NCI-H82 (cell line): Measurements from ENCODE around the gene FAM209A.
"Not testable (repeated sequence)": the region's sequence is repeated elsewhere in the genome, so short reads cannot be mapped to it uniquely, and the experiment has no call there.

Experiments
- DNase-seq: peaks from one replicate; lab custom pipeline; 2025; lab: John Stamatoyannopoulos, UW

Gene FAM209A

GRCh38 chr20:56540415-56540814 is 15.9 kb downstream of the FAM209A start:
- no peak for DNase-seq

- no peak for DNase-seq
These were observed 18.0 kb downstream of the FAM209A start for GRCh38 chr20:56542489-56543030.

GRCh38 chr20:56551571-56551970 is 27.0 kb downstream of the FAM209A start:
- DNase-seq, result peak; percentile 42

- DNase-seq, result no peak
These were observed 28.5 kb downstream of the FAM209A start for GRCh38 chr20:56552911-56553629.

- peak; percentile 94 for DNase-seq
These were observed 30.3 kb downstream of the FAM209A start for GRCh38 chr20:56554869-56555268.

GRCh38 chr20:56558968-56559367 is 34.4 kb downstream of the FAM209A start:
- DNase-seq, result no peak

GRCh38 chr20:56564526-56564925 is 40.0 kb downstream of the FAM209A start:
- not testable (repeated sequence) for DNase-seq

- DNase-seq, result no peak
These were observed 41.0 kb downstream of the FAM209A start for GRCh38 chr20:56565511-56565910.

GRCh38 chr20:56566621-56567020 is 42.1 kb downstream of the FAM209A start:
- DNase-seq, result peak; percentile 86

- no peak for DNase-seq
These were observed 46.3 kb downstream of the FAM209A start for GRCh38 chr20:56570832-56571231.

GRCh38 chr20:56572172-56572571 is 47.6 kb downstream of the FAM209A start:
- no peak for DNase-seq

- DNase-seq, result peak; percentile 85
These were observed 49.4 kb downstream of the FAM209A start for GRCh38 chr20:56573986-56574385.

- no peak for DNase-seq
These were observed 50.1 kb downstream of the FAM209A start for GRCh38 chr20:56574531-56575142.

- no peak for DNase-seq
These were observed 50.6 kb downstream of the FAM209A start for GRCh38 chr20:56575157-56575556.
